ENCODE data around the gene TCERG1L. TPM values are rescaled to one million over a fixed set of nuclear protein-coding genes. Genes with fewer than 3 reads are reported as not detected.

TCERG1L gene
- total RNA-seq, 2 donors from 2014 or later: not detected

DNA sequence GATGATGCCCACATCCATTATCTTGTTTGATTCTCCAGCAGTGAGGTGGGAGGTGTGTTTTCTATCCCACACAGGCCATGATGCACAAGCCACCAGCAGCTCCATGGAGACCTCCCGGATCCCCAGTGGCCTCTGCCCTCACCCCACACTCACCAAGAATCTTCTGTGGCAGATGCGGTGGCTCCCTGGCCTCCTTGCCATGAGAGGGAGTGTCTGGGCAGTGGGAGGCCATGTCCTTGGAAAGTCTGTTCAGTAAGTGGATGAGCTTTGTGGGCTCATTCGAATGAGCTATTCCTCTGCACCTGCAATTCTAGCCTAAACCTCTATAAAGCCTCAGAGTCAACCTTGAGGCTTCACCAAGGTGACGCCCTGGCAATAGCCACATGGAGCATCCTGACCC is 243.8 kb downstream of the TCERG1L start:
- Mint-ChIP-seq H3K27ac (no peak overlapping the region), H3K4me1 (peaks cover 2% of the 10 kb centered on the region), H3K27me3 (peaks cover 27% of the 10 kb centered on the region), H3K36me3 (ENCODE audit: low read depth) (no peaks in the 10 kb centered on the region), H3K4me3 (no peak overlapping the region)
- DNase-seq (no peak), ATAC-seq (no peak)
- no peaks in the 10 kb centered on the region for H3K9me3 ChIP-seq (ENCODE audit: control insufficient read depth, low read length, poor library complexity, severe bottlenecking)

DNA sequence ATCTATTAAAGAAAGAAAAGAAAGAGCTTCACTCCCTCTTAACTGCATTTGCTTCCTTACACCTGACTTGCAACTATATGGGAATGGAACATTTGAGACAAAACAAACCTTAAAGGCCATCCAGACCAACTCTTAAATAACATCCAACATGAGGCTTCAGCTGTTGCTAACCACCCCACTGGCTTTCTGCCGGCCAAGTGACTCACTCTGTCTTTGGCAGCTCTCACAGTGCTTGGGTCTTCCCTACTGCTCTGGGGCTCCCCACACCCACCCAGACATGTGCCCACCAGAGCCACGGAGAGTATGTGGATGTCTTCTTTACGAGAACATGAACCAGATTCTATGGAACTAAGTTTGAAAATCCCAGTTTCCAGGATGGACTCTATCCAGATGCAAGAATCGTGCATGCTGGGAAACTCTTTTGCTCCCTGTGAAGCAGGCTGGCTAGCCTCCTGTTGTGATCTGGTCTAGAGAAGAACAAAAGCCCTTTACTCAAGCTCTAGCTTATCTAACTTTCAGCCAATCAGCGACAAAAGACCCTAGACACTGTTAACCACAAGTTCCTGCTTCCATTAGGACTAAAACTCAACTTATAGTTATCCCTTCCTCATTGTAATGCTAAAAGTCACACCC is 245.7 kb downstream of the TCERG1L start:
- no peak for ATAC-seq
- Mint-ChIP-seq H3K27ac (no peak overlapping the region), H3K4me3 (no peak overlapping the region), H3K36me3 (ENCODE audit: low read depth) (no peaks in the 10 kb centered on the region), H3K27me3 (peaks cover 27% of the 10 kb centered on the region), H3K4me1 (peaks cover 2% of the 10 kb centered on the region)
- DNase-seq: no peak
- no peaks in the 10 kb centered on the region for H3K9me3 ChIP-seq (ENCODE audit: control insufficient read depth, low read length, poor library complexity, severe bottlenecking)

DNA sequence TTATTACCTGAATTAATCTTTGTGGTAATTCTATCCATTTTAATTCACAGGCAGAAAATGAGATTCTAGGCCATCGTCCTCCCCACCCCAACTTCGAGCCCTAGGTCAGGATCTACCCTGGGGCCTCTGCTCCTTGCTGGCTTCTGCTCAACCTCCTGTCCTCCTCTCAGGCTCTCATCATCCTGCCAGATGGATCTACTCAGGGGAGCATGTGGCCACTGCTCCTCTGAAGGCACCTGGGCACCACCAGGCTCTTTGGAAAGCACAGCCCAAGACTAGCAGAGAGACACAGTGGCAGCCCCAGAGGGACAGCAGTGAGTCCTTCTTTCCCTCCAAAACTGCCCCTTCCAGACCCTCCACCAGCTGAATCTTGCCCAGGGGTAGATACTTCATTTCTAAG is 248.2 kb downstream of the TCERG1L start:
- ATAC-seq (no peak), DNase-seq (no peak)
- no peaks in the 10 kb centered on the region for H3K9me3 ChIP-seq (ENCODE audit: control insufficient read depth, low read length, poor library complexity, severe bottlenecking)
- H3K36me3 Mint-ChIP-seq (ENCODE audit: low read depth): no peaks in the 10 kb centered on the region
- peaks cover 27% of the 10 kb centered on the region for H3K27me3 Mint-ChIP-seq
- no peak overlapping the region for H3K4me3 Mint-ChIP-seq
- H3K4me1 Mint-ChIP-seq: peaks cover 2% of the 10 kb centered on the region
- no peak overlapping the region for H3K27ac Mint-ChIP-seq

DNA sequence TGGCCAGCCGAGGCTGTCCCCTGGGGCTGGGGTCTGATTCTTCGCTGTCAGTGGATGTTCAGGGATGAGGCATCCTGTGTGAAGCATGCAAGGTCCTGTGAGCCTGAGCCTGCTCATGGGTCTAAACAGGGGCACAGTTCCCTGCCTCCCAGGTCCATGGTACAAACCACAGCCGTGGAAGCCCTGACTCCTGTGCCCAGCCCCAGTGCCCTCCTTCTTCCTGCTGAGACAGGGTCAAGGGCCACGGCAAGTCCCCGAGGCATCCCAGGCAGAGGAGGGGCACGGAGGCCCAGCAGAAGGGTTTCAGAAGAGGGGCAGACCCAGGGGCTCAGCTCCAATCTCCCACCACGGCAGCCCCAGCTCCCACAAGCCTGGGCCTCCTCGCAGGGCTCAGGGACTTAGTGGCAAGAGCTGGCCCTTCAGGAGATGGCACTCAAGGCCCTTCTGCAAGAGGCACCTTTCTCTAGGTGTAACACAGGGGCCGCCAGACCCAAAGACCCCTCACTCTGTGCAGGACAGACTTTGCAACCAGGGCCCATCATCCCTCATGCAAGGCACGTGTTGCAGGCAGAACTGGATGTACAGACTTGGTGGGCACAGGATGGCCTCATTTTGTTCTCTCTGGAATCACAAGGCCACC is 248.8 kb downstream of the TCERG1L start:
- no peak for ATAC-seq
- H3K36me3 Mint-ChIP-seq (ENCODE audit: low read depth): no peaks in the 10 kb centered on the region
- peaks cover 26% of the 10 kb centered on the region for H3K27me3 Mint-ChIP-seq
- no peak overlapping the region for H3K4me3 Mint-ChIP-seq
- no peak overlapping the region for H3K27ac Mint-ChIP-seq
- H3K9me3 ChIP-seq (ENCODE audit: control insufficient read depth, low read length, poor library complexity, severe bottlenecking): no peaks in the 10 kb centered on the region
- peaks cover 2% of the 10 kb centered on the region for H3K4me1 Mint-ChIP-seq
- DNase-seq: no peak

DNA sequence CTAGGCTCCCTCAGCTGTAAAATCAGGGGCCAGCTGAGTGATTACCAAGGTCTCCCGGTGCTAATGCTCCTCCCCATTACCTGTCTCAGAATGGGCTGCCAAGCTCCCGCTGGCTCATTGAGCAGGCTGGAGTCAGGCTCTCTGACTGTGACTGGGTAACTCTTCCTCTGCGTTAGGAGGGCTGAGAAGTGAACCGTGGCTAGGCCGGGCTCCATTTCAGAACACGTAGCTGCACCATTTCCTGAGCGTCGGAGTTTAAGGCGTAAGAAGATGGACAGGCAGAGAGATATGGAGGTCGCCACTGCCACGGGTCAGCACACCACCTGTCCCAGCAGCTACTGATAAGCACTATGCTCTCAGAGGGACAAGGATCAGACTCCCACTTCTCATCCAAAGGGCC is 250.3 kb downstream of the TCERG1L start:
- H3K36me3 Mint-ChIP-seq (ENCODE audit: low read depth): no peaks in the 10 kb centered on the region
- no peaks in the 10 kb centered on the region for H3K4me1 Mint-ChIP-seq
- H3K9me3 ChIP-seq (ENCODE audit: control insufficient read depth, low read length, poor library complexity, severe bottlenecking): no peaks in the 10 kb centered on the region
- no peak for ATAC-seq
- no peak for DNase-seq
- H3K4me3 Mint-ChIP-seq: no peak overlapping the region
- peaks cover 22% of the 10 kb centered on the region for H3K27me3 Mint-ChIP-seq
- H3K27ac Mint-ChIP-seq: no peak overlapping the region

DNA sequence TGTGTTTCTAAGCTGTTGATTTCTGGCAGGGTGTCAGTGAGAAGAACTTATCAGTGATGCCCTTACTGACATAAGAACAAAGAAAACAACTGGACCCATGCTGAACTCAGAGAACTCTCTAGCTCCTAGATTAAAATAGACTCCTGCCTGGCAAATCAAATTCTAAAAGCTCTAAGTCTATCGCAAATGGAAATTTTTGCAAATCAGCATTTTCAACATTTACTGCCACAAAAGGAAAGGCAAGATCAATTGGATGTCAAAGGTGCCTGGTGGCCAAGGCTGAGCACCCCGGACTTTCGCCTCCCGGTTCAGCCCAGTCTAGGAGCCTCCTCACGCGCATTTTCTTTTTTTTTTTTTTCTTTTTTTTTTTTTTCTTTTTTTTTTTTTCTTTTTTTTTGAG is 251.6 kb downstream of the TCERG1L start:
- DNase-seq (no peak), ATAC-seq (no peak)

DNA sequence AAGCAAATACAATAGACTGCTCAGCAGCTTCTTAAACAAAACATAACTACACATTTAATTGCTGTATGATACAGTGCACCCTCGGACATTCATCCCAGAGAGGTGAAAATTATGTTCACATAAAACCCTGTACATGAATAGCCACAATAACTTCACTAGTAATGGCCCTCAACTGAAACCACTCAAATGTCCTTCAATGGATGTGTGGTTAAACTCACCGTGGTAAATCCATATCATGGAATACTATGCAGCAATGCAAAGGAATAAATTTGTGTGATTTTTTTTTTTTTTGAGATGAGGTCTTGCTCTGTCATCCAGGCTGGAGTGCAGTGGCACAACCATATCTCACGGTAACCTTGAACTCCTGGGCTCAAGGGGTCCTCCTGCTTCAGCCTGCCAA is 252.7 kb downstream of the TCERG1L start:
- ATAC-seq (no peak), DNase-seq (no peak)
- H3K36me3 Mint-ChIP-seq (ENCODE audit: low read depth): no peaks in the 10 kb centered on the region
- peaks cover 6% of the 10 kb centered on the region for H3K27me3 Mint-ChIP-seq
- no peak overlapping the region for H3K27ac Mint-ChIP-seq
- H3K4me1 Mint-ChIP-seq: no peaks in the 10 kb centered on the region
- no peak overlapping the region for H3K4me3 Mint-ChIP-seq
- no peaks in the 10 kb centered on the region for H3K9me3 ChIP-seq (ENCODE audit: control insufficient read depth, low read length, poor library complexity, severe bottlenecking)

More for the DNA sequence above, 251.6 kb downstream of the TCERG1L start:
- no peak overlapping the region for H3K4me3 Mint-ChIP-seq
- H3K4me1 Mint-ChIP-seq: no peaks in the 10 kb centered on the region
- H3K27ac Mint-ChIP-seq: no peak overlapping the region
- peaks cover 13% of the 10 kb centered on the region for H3K27me3 Mint-ChIP-seq
- H3K36me3 Mint-ChIP-seq (ENCODE audit: low read depth): no peaks in the 10 kb centered on the region
- no peaks in the 10 kb centered on the region for H3K9me3 ChIP-seq (ENCODE audit: control insufficient read depth, low read length, poor library complexity, severe bottlenecking)

DNA sequence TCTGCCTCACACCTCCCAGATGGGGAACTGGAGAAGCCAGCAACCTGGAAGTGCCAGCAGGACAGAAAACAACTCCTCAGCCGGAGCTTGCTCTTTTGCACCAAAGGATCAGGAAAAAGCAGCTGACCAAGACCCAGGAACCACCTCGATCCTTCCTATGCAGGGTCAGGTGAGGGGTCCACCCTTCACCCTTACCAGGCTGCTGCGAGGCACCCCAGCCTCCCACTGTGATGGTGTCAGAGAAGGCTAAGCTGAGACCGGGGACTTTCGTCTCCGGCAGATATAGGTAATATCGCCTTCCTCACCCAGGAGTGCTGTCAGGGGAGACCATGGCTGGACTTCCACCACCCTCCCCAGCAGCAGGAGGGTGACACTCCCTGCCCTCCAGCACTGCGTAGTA is 254.7 kb downstream of the TCERG1L start:
- DNase-seq (no peak), ATAC-seq (no peak)
- Mint-ChIP-seq H3K4me1 (no peaks in the 10 kb centered on the region), H3K27ac (no peak overlapping the region), H3K36me3 (ENCODE audit: low read depth) (no peaks in the 10 kb centered on the region), H3K4me3 (no peak overlapping the region), H3K27me3 (no peaks in the 10 kb centered on the region)
- H3K9me3 ChIP-seq (ENCODE audit: control insufficient read depth, low read length, poor library complexity, severe bottlenecking): no peaks in the 10 kb centered on the region

DNA sequence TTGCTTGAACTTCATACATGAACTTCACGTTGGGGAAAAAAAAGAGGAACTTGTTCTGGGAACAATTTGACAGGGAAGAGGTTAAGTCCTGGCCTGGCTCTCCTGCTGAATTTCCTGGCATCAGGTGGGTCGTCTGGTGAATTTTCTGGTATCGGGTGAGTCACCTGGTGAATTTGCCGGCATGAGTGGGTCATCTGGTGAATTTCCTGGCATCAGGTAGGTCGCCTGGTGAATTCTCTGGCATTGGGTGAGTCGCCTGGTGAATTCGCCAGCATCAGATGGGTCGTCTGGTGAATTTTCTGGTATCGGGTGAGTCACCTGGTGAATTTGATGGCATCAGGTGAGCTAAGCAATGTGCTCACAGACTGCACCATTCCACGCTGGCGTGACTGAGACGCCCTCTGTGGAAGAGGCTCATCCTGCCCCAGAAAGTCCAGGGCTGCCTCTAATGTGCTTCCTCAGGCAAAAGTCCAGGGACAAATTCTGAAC is 255.4 kb downstream of the TCERG1L start:
- ATAC-seq (no peak), DNase-seq (no peak)
- Mint-ChIP-seq H3K27me3 (no peaks in the 10 kb centered on the region), H3K27ac (no peak overlapping the region), H3K36me3 (ENCODE audit: low read depth) (no peaks in the 10 kb centered on the region), H3K4me1 (no peaks in the 10 kb centered on the region), H3K4me3 (no peak overlapping the region)
- no peaks in the 10 kb centered on the region for H3K9me3 ChIP-seq (ENCODE audit: control insufficient read depth, low read length, poor library complexity, severe bottlenecking)

DNA sequence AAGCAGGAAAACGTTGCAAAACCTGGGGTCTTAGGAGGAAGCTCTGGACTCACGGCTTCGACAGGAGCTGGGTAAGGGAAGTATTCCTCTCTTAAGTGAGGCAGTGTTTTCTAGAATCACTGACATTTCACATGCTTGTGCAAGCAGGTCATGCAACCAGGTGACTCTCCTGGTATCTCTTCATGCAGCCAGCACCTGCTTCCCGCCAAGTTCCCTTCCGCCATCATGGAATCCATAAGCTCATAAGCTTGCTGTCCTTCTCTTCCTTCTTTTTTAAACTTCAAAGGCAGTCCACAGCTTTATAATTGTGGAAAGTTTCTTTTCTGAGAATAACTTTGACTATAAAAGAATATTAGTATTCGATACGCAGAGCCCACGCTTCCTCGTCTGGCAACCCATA is 256.1 kb downstream of the TCERG1L start:
- no peaks in the 10 kb centered on the region for H3K4me1 Mint-ChIP-seq
- no peak overlapping the region for H3K27ac Mint-ChIP-seq
- no peaks in the 10 kb centered on the region for H3K9me3 ChIP-seq (ENCODE audit: control insufficient read depth, low read length, poor library complexity, severe bottlenecking)
- no peak for DNase-seq
- ATAC-seq: no peak
- no peaks in the 10 kb centered on the region for H3K27me3 Mint-ChIP-seq
- no peak overlapping the region for H3K4me3 Mint-ChIP-seq
- no peaks in the 10 kb centered on the region for H3K36me3 Mint-ChIP-seq (ENCODE audit: low read depth)

DNA sequence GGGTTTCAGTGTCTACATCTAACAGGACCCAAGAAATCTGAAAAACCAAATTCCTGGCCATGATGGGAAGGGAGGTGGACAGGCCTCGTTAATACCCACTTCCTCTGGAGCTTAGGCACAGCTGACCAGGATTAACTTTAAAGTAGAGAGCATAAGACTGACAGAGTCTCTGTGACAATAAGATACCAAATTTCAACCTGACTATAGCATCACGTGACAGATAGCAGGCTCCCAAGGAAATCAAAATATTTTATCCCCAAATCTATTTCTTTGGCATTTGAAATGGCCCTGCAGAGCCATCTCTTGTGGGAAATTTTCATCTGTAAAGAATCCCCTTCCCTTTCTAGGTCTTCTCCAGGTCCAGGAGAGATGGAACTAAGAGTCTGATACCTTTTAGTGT is 258.3 kb downstream of the TCERG1L start:
- no peaks in the 10 kb centered on the region for H3K9me3 ChIP-seq (ENCODE audit: control insufficient read depth, low read length, poor library complexity, severe bottlenecking)
- no peaks in the 10 kb centered on the region for H3K36me3 Mint-ChIP-seq (ENCODE audit: low read depth)
- no peaks in the 10 kb centered on the region for H3K4me1 Mint-ChIP-seq
- H3K4me3 Mint-ChIP-seq: no peak overlapping the region
- ATAC-seq (no peak), DNase-seq (no peak)
- peaks cover 4% of the 10 kb centered on the region for H3K27me3 Mint-ChIP-seq
- H3K27ac Mint-ChIP-seq: no peak overlapping the region

DNA sequence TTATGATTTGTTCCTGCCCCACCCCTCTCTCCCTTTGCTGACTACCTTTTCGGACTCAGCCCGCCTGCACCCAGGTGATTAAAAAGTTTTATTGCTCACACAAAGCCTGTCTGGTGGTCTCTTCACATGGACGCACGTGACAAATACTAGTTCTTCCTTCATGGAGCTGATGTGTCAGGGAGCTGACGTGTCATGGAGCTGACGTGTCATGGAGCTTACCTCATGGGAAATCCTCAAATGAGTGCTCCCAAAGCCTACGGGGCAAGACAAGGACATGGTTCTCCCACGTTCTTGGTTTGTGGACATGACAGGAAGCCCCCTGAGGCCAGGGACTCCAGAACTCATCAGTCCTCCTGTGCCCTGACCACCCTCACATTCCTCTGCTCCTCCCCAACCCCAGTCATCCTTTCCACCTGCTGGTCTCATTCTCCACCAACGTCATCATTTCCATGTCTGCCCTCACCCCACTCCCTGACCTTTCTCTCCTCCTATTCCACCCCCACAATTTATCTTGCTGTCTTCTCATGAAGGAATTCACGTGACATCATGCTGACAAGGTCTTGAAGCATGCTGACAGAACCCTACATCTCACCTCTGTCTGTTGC is 261.3 kb downstream of the TCERG1L start:
- H3K36me3 Mint-ChIP-seq (ENCODE audit: low read depth): no peaks in the 10 kb centered on the region
- no peak for ATAC-seq
- H3K27ac Mint-ChIP-seq: no peak overlapping the region

DNA sequence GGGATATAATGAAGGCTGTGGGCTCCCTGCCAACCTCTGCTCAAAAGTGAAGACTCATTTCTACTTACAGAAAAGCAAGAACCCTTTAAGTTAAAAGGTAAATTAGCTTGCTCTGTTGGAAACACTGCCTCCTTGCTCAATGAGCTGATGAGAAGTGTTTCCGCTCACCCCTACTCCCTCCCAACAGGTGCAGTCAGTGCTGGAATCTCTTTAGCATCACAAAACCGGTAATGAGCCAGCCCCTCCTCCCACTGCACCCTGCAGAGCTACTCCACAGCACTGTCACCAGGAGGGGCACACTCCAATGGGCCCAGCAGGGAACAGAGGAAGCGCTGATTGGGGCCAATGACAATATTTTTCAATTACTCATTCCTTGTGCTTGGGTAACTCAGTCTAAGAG is 262.5 kb downstream of the TCERG1L start:
- ATAC-seq: no peak
- peaks cover 4% of the 10 kb centered on the region for H3K27me3 Mint-ChIP-seq
- no peaks in the 10 kb centered on the region for H3K4me1 Mint-ChIP-seq
- H3K27ac Mint-ChIP-seq: no peak overlapping the region
- H3K9me3 ChIP-seq (ENCODE audit: control insufficient read depth, low read length, poor library complexity, severe bottlenecking): no peaks in the 10 kb centered on the region
- H3K4me3 Mint-ChIP-seq: no peak overlapping the region
- no peak for DNase-seq
- H3K36me3 Mint-ChIP-seq (ENCODE audit: low read depth): no peaks in the 10 kb centered on the region

More for the DNA sequence above, 261.3 kb downstream of the TCERG1L start:
- no peak for DNase-seq
- Mint-ChIP-seq H3K27me3 (peaks cover 4% of the 10 kb centered on the region), H3K4me1 (no peaks in the 10 kb centered on the region), H3K4me3 (no peak overlapping the region)
- no peaks in the 10 kb centered on the region for H3K9me3 ChIP-seq (ENCODE audit: control insufficient read depth, low read length, poor library complexity, severe bottlenecking)

DNA sequence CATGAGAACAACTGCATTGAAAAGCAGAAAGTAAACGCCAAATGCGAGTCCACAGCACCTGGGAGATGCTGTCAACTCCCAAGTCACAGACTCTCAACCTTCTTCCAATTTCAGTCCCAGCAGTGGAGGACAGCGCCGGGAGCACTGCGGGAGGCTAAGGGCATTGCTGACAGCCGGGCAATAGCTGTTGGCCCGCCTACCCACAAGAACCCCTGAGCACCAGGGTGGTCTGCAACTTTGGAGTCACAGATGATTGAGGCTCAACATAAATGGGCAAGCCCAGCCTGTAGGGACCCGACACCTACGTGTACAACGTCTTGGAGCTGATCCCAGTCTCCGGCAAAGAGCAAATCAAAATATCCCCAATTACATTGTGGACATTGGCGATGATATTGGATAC is 262.9 kb downstream of the TCERG1L start:
- H3K27ac Mint-ChIP-seq: no peak overlapping the region
- no peak overlapping the region for H3K4me3 Mint-ChIP-seq
- H3K36me3 Mint-ChIP-seq (ENCODE audit: low read depth): no peaks in the 10 kb centered on the region
- DNase-seq (no peak), ATAC-seq (no peak)
- H3K27me3 Mint-ChIP-seq: peaks cover 4% of the 10 kb centered on the region
- H3K4me1 Mint-ChIP-seq: no peaks in the 10 kb centered on the region
- no peaks in the 10 kb centered on the region for H3K9me3 ChIP-seq (ENCODE audit: control insufficient read depth, low read length, poor library complexity, severe bottlenecking)

All from T-helper 17 cell (primary cell).